ENCODE results near the gene TECPR2.

TECPR2 gene

GRCh38 chr14:102338724-102339123 lies 24.0 kb upstream of the TECPR2 start:
- no peak for DNase-seq (ENCODE audit: low read depth)
- H3K4me3 ChIP-seq (ENCODE audit: low read depth, low read length): no peak overlapping the region
- TF ChIP-seq CTCF (IDR thresholded peaks at IDR 0.05; ENCODE audit: control insufficient read depth, extremely low read depth, insufficient read depth): no peak

GRCh38 chr14:102341566-102341965 lies 21.2 kb upstream of the TECPR2 start:
- H3K4me3 ChIP-seq (ENCODE audit: low read depth, low read length): no peak overlapping the region
- no peak for TF ChIP-seq CTCF (IDR thresholded peaks at IDR 0.05; ENCODE audit: control insufficient read depth, extremely low read depth, insufficient read depth)
- DNase-seq (ENCODE audit: low read depth): no peak

GRCh38 chr14:102342238-102342637 lies 20.5 kb upstream of the TECPR2 start:
- DNase-seq (ENCODE audit: low read depth): no peak
- no peak for TF ChIP-seq CTCF (IDR thresholded peaks at IDR 0.05; ENCODE audit: control insufficient read depth, extremely low read depth, insufficient read depth)
- H3K4me3 ChIP-seq (ENCODE audit: low read depth, low read length): no peak overlapping the region

- DNase-seq (ENCODE audit: low read depth): no peak
- no peak for TF ChIP-seq CTCF (IDR thresholded peaks at IDR 0.05; ENCODE audit: control insufficient read depth, extremely low read depth, insufficient read depth)
- H3K4me3 ChIP-seq (ENCODE audit: low read depth, low read length): no peak overlapping the region
Observed at GRCh38 chr14:102344084-102344483, 18.7 kb upstream of the TECPR2 start.

GRCh38 chr14:102344485-102344884 lies 18.3 kb upstream of the TECPR2 start:
- H3K4me3 ChIP-seq (ENCODE audit: low read depth, low read length): no peak overlapping the region
- TF ChIP-seq CTCF (IDR thresholded peaks at IDR 0.05; ENCODE audit: control insufficient read depth, extremely low read depth, insufficient read depth): no peak
- no peak for DNase-seq (ENCODE audit: low read depth)

- DNase-seq (ENCODE audit: low read depth): no peak
- H3K4me3 ChIP-seq (ENCODE audit: low read depth, low read length): no peak overlapping the region
- TF ChIP-seq CTCF (IDR thresholded peaks at IDR 0.05; ENCODE audit: control insufficient read depth, extremely low read depth, insufficient read depth): no peak
Observed at GRCh38 chr14:102345232-102345631, 17.5 kb upstream of the TECPR2 start.

- no peak overlapping the region for H3K4me3 ChIP-seq (ENCODE audit: low read depth, low read length)
- no peak for TF ChIP-seq CTCF (IDR thresholded peaks at IDR 0.05; ENCODE audit: control insufficient read depth, extremely low read depth, insufficient read depth)
- no peak for DNase-seq (ENCODE audit: low read depth)
Observed at GRCh38 chr14:102346645-102347044, 16.1 kb upstream of the TECPR2 start.

Measured in LNCaP clone FGC (cell line).